ENCODE results near the gene USP17L21. TPM values are rescaled to one million over a fixed set of nuclear protein-coding genes. Genes with fewer than 3 reads are reported as not detected.
"Not testable (repeated sequence)": the region's sequence is repeated elsewhere in the genome, so short reads cannot be mapped to it uniquely, and the experiment has no call there.

USP17L21 gene
- total RNA-seq, 1 donor from 2014 or later, result not detected

DNA sequence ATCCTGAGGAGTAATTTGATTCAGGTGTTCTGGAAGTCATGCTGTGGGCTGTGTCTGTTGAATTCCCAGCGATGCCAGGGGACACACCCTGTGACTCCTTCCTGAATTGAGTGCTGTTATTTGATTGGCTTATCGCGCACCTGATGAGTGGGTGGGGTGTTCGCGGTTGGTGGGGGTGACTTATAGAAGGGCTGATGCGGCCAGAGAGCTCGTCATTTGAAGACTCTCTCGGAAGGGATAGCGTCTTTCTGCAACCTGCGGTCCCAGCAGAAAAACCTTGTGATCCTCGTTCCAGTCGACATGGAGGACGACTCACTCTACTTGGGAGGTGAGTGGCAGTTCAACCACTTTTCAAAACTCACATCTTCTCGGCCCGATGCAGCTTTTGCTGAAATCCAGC is 4.6 kb downstream of the USP17L21 start, which contains the start of gene USP17L22:
Gene USP17L22 (plus strand): TSS at position 301 of the 400 bp plus-strand sequence. CDS start 0 bp downstream, at position 301.
- not testable (repeated sequence) for H3K27ac Mint-ChIP-seq (ENCODE audit: unreplicated experiment); H3K4me1 Mint-ChIP-seq (ENCODE audit: low read depth, unreplicated experiment); H3K27me3 Mint-ChIP-seq (ENCODE audit: unreplicated experiment); DNase-seq; H3K9me3 Mint-ChIP-seq (ENCODE audit: unreplicated experiment); H3K36me3 Mint-ChIP-seq (ENCODE audit: unreplicated experiment); H3K4me3 Mint-ChIP-seq (ENCODE audit: unreplicated experiment)

DNA sequence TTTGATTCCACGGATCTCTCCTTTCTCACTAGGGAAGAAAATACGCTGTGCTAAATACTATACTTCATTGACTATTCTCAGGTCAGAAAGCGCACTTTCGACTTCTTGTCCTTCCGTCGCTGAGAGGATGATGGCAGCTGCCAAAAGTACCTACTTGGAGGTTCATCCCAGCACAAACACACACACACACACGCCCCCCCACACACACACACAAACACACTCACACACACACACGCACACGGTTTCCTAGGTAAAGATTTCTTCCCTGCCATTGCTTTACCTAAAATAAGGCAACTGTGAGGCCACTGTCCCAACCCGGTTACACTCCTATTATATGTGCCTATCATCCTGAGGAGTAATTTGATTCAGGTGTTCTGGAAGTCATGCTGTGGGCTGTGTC is 9.0 kb downstream of the USP17L21 start:
- H3K36me3 Mint-ChIP-seq (ENCODE audit: unreplicated experiment); H3K4me1 Mint-ChIP-seq (ENCODE audit: low read depth, unreplicated experiment); H3K9me3 Mint-ChIP-seq (ENCODE audit: unreplicated experiment); H3K27ac Mint-ChIP-seq (ENCODE audit: unreplicated experiment); H3K27me3 Mint-ChIP-seq (ENCODE audit: unreplicated experiment); H3K4me3 Mint-ChIP-seq (ENCODE audit: unreplicated experiment): not testable (repeated sequence)
- peak; percentile 10 for DNase-seq

Other genes starting within 250 kb of the USP17L21 start
- gene FAM90A26, start 92.5 kb upstream of the USP17L21 start, total RNA-seq (ENCODE audit: unreplicated experiment), result not detected
- not detected for gene USP17L10, start 52.2 kb upstream of the USP17L21 start, total RNA-seq (ENCODE audit: unreplicated experiment)
- gene USP17L11, start 47.5 kb upstream of the USP17L21 start, total RNA-seq (ENCODE audit: unreplicated experiment), result 0.42 TPM
- gene USP17L12, start 42.7 kb upstream of the USP17L21 start, total RNA-seq (ENCODE audit: unreplicated experiment), result not detected
- not detected for gene USP17L13, start 38.0 kb upstream of the USP17L21 start, total RNA-seq (ENCODE audit: unreplicated experiment)
- not detected for gene USP17L15, start 28.5 kb upstream of the USP17L21 start, total RNA-seq (ENCODE audit: unreplicated experiment)
- gene USP17L17, start 19.0 kb upstream of the USP17L21 start, total RNA-seq (ENCODE audit: unreplicated experiment), result not detected
- not detected for gene USP17L18, start 14.2 kb upstream of the USP17L21 start, total RNA-seq (ENCODE audit: unreplicated experiment)
- gene USP17L19, start 9.5 kb upstream of the USP17L21 start, total RNA-seq (ENCODE audit: unreplicated experiment), result not detected
- gene USP17L20, start 4.7 kb upstream of the USP17L21 start, total RNA-seq (ENCODE audit: unreplicated experiment), result not detected
- gene USP17L22, start 4.7 kb downstream of the USP17L21 start, total RNA-seq (ENCODE audit: unreplicated experiment), result not detected
- gene USP17L24, start 62.3 kb downstream of the USP17L21 start, total RNA-seq (ENCODE audit: unreplicated experiment), result not detected
- gene USP17L25, start 67.0 kb downstream of the USP17L21 start, total RNA-seq (ENCODE audit: unreplicated experiment), result not detected
- gene USP17L26, start 71.8 kb downstream of the USP17L21 start, total RNA-seq (ENCODE audit: unreplicated experiment), result not detected
- gene USP17L5, start 76.5 kb downstream of the USP17L21 start, total RNA-seq (ENCODE audit: unreplicated experiment), result not detected
- not detected for gene USP17L27, start 81.3 kb downstream of the USP17L21 start, total RNA-seq (ENCODE audit: unreplicated experiment)
- gene USP17L28, start 86.0 kb downstream of the USP17L21 start, total RNA-seq (ENCODE audit: unreplicated experiment), result not detected
- gene USP17L29, start 90.8 kb downstream of the USP17L21 start, total RNA-seq (ENCODE audit: unreplicated experiment), result not detected
- gene USP17L30, start 100.3 kb downstream of the USP17L21 start, total RNA-seq (ENCODE audit: unreplicated experiment), result not detected
- gene DEFB131A, start 181.5 kb downstream of the USP17L21 start, total RNA-seq (ENCODE audit: unreplicated experiment), result not detected

Measured in glutamatergic neuron (in vitro differentiated cells).